AG09319 (cell line): Measurements from ENCODE around the gene CDH18.

Experiments
- DNase-seq: peaks from one replicate; pipeline ENCODE4 v3.0.0-alpha.2; 2010; ENCODE audit warnings: low read depth; ENCODE audit errors: extremely low read depth
- CTCF ChIP-seq: IDR thresholded peaks from 2 replicates; pipeline ENCODE4 v1.5.1; 2011; ENCODE audit warnings: low read depth, mild to moderate bottlenecking, inconsistent platforms, low read length, moderate library complexity

Gene CDH18

GRCh38 chr5:19462019-19462418, 526.0 kb downstream of the CDH18 start:
- DNase-seq: no peak
- TF ChIP-seq CTCF: no peak

GRCh38 chr5:19424506-19424905, 563.5 kb downstream of the CDH18 start:
- TF ChIP-seq CTCF: no peak

More at GRCh38 chr5:19424506-19424905, 563.5 kb downstream of the CDH18 start:
- no peak for DNase-seq
